Mesenchymal stem cell (in vitro differentiated cells and primary cell): ENCODE measurements around the gene GSTM3.
A peak's percentile ranks its signal among the peaks of the same experiment; 100 is the strongest.

ENCODE experiments used
- DNase-seq: peaks from one replicate; pipeline ENCODE4 v3.0.0-alpha.2; 2013
- H2AFZ ChIP-seq: one replicate; pipeline ENCODE4 v1.6.1; 2013; ENCODE audit warnings: low read depth, mild to moderate bottlenecking, control low read depth, inconsistent platforms, low read length, moderate library complexity
- H2AK5ac ChIP-seq: 2 replicates; pipeline ENCODE4 v1.6.1; 2013; ENCODE audit warnings: low read length, moderate library complexity, mild to moderate bottlenecking, inconsistent platforms; ENCODE audit not compliant: severe bottlenecking
- H2BK120ac ChIP-seq: one replicate; pipeline ENCODE4 v1.6.1; 2013; ENCODE audit warnings: low read depth, mild to moderate bottlenecking, inconsistent platforms, low read length, moderate library complexity
- H2BK12ac ChIP-seq, 2 experiments: one replicate each; pipeline ENCODE4 v1.6.1; 2013; ENCODE audit warnings: inconsistent platforms in 2 of 2, low read length in 2 of 2, mild to moderate bottlenecking in 2 of 2, moderate library complexity in 2 of 2, control low read depth in 1 of 2
- H2BK15ac ChIP-seq: one replicate; pipeline ENCODE4 v1.6.1; 2013; ENCODE audit warnings: mild to moderate bottlenecking, low read depth, inconsistent platforms; ENCODE audit not compliant: poor library complexity, severe bottlenecking
- H2BK5ac ChIP-seq: 2 replicates; pipeline ENCODE4 v1.6.1; 2013; ENCODE audit warnings: low read depth, mild to moderate bottlenecking, low read length, control low read depth, inconsistent platforms; ENCODE audit not compliant: poor library complexity, severe bottlenecking
- H3K14ac ChIP-seq, 2 experiments: one replicate each; pipeline ENCODE4 v1.6.1; 2013; ENCODE audit warnings: inconsistent platforms in 2 of 2, low read length in 2 of 2, control low read depth in 1 of 2, mild to moderate bottlenecking in 1 of 2, moderate library complexity in 1 of 2
- H3K18ac ChIP-seq, 2 experiments: one replicate each; pipeline ENCODE4 v1.6.1; 2013; ENCODE audit warnings: inconsistent platforms in 2 of 2, low read length in 2 of 2, control low read depth in 1 of 2, low read depth in 1 of 2, mild to moderate bottlenecking in 1 of 2
- H3K23ac ChIP-seq, 2 experiments: one replicate each; pipeline ENCODE4 v1.6.1; 2013; ENCODE audit warnings: inconsistent platforms in 2 of 2, low read length in 2 of 2, mild to moderate bottlenecking in 2 of 2, moderate library complexity in 2 of 2, control low read depth in 1 of 2
- H3K27ac ChIP-seq: 2 replicates; pipeline ENCODE4 v1.5.1; 2013; ENCODE audit warnings: mild to moderate bottlenecking, moderate library complexity, low read length, control low read depth, inconsistent platforms; ENCODE audit not compliant: poor library complexity, severe bottlenecking
- H3K27me3 ChIP-seq, 2 experiments: 2 replicates each; pipeline versions ENCODE4 v1.6.1 to v1.7.0; 2013; ENCODE audit warnings: low read length in 2 of 2, mild to moderate bottlenecking in 2 of 2, moderate library complexity in 2 of 2, control low read depth in 1 of 2, inconsistent platforms in 1 of 2; ENCODE audit not compliant: control insufficient read depth in 1 of 2, insufficient read depth in 1 of 2
- H3K36me3 ChIP-seq, 2 experiments: 2 replicates each; pipeline versions ENCODE4 v1.6.1 to v1.7.0; 2013; ENCODE audit warnings: low read length in 2 of 2, control low read depth in 1 of 2, inconsistent platforms in 1 of 2, low read depth in 1 of 2, mild to moderate bottlenecking in 1 of 2; ENCODE audit not compliant: insufficient read depth in 2 of 2, control insufficient read depth in 1 of 2
- H3K4ac ChIP-seq, 2 experiments: one replicate each; pipeline ENCODE4 v1.6.1; 2013; ENCODE audit warnings: inconsistent platforms in 2 of 2, low read length in 2 of 2, mild to moderate bottlenecking in 2 of 2, moderate library complexity in 2 of 2, control low read depth in 1 of 2, low read depth in 1 of 2
- H3K4me1 ChIP-seq: 2 replicates; pipeline ENCODE4 v1.6.1; 2013; ENCODE audit warnings: low read depth, low read length, control low read depth; ENCODE audit not compliant: control insufficient read depth, insufficient read depth
- H3K4me2 ChIP-seq: 2 replicates; pipeline ENCODE4 v1.6.1; 2013; ENCODE audit warnings: low read length, mild to moderate bottlenecking, inconsistent platforms; ENCODE audit not compliant: poor library complexity, severe bottlenecking
- H3K4me3 ChIP-seq, 2 experiments: 2 replicates each; pipeline versions ENCODE4 v1.5.1 to v1.7.0; 2013; ENCODE audit warnings: low read length in 2 of 2, mild to moderate bottlenecking in 2 of 2, control low read depth in 1 of 2, low read depth in 1 of 2; ENCODE audit not compliant: insufficient read depth in 1 of 2
- H3K79me1 ChIP-seq: replicated peaks from 2 replicates; pipeline ENCODE4 v1.6.1; 2013; ENCODE audit warnings: mild to moderate bottlenecking, control low read depth, low read length, inconsistent platforms; ENCODE audit not compliant: poor library complexity, severe bottlenecking
- H3K9ac ChIP-seq: 2 replicates; pipeline ENCODE4 v1.7.0; 2013; ENCODE audit warnings: mild to moderate bottlenecking, low read length, moderate library complexity
- H3K9me3 ChIP-seq: 2 replicates; pipeline ENCODE4 v1.7.0; 2013; ENCODE audit warnings: mild to moderate bottlenecking, low read length; ENCODE audit not compliant: control insufficient read depth
- H4K8ac ChIP-seq: one replicate; pipeline ENCODE4 v1.6.1; 2013; ENCODE audit warnings: inconsistent platforms, mild to moderate bottlenecking, low read length, moderate library complexity
- H4K91ac ChIP-seq: one replicate; pipeline ENCODE4 v1.6.1; 2013; ENCODE audit warnings: mild to moderate bottlenecking, low read length, inconsistent platforms
- WGBS: methylation state at CpG from one replicate; pipeline ENCODE4 v1.1.7; 2013; ENCODE audit warnings: mixed read lengths; 5-methylcytosine and 5-hydroxymethylcytosine counted together

Gene GSTM3

GRCh38 chr1:109751531-109752260, 10.9 kb upstream of the GSTM3 start:
- H3K36me3 ChIP-seq, result no peaks in the 10 kb centered on the region
- H2BK120ac ChIP-seq, result no peak overlapping the region
- H4K91ac ChIP-seq, result no peak overlapping the region
- H3K27ac ChIP-seq, result no peak overlapping the region
- H2AK5ac ChIP-seq, result no peak overlapping the region
- no peak overlapping the region for H3K4me3 ChIP-seq
- peak overlapping the region in 1 of 2 experiments; percentile 36 for H3K23ac ChIP-seq
- peak overlapping the region in 1 of 2 experiments; percentile 66 for H3K14ac ChIP-seq
- H2BK15ac ChIP-seq, result no peak overlapping the region
- no peak overlapping the region for H2BK12ac ChIP-seq
- H2AFZ ChIP-seq, result no peak overlapping the region
- no peak overlapping the region for H3K18ac ChIP-seq
- H3K4me2 ChIP-seq, result no peak overlapping the region
- H2BK5ac ChIP-seq, result no peak overlapping the region
- no peak overlapping the region for H3K4ac ChIP-seq
- no peak overlapping the region for H4K8ac ChIP-seq
- peaks cover 6% of the 10 kb centered on the region for H3K9me3 ChIP-seq
- H3K79me1 ChIP-seq, result no peaks in the 10 kb centered on the region
- no peak overlapping the region for H3K9ac ChIP-seq
- 88% methylated on average over 12 of the region's 12 CpGs for WGBS
- peaks cover 26 to 30% of the 10 kb centered on the region in 2 experiments for H3K27me3 ChIP-seq
- no peak for DNase-seq
- no peaks in the 10 kb centered on the region for H3K4me1 ChIP-seq

DNA sequence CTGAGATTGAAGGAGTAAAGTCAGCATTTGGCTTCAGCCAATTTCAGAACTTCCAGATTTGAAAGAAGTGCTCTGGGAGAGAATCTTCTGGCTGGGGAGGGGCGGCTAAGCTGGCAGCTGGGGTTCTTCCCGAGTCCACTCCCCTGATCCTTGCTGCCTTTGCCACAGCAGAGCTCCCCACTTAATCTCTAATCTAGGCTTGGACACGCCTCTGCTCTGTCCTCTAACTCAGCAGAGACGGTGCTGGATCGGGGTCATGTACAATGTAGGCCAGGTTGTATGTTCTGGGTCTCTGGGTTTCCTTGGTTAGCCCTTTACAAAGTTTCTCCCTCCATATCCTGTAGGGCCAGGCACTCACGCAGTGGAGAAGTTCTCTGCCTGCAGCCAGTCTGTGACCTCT, 10.1 kb upstream of the GSTM3 start:
- Histone ChIP-seq H3K18ac (no peak overlapping the region), H2AK5ac (no peak overlapping the region), H2BK5ac (no peak overlapping the region), H3K4me2 (no peak overlapping the region), H4K8ac (no peak overlapping the region), H3K79me1 (no peaks in the 10 kb centered on the region), H2BK120ac (no peak overlapping the region), H3K9ac (no peak overlapping the region), H3K4ac (no peak overlapping the region), H2BK12ac (no peak overlapping the region), H3K9me3 (peaks cover 6% of the 10 kb centered on the region), H3K14ac (no peak overlapping the region), H3K4me3 (no peak overlapping the region), H2BK15ac (no peak overlapping the region), H4K91ac (no peak overlapping the region), H2AFZ (no peak overlapping the region), H3K23ac (no peak overlapping the region), H3K36me3 (no peaks in the 10 kb centered on the region), H3K27ac (no peak overlapping the region), H3K27me3 (peaks cover 26 to 30% of the 10 kb centered on the region in 2 experiments), H3K4me1 (no peaks in the 10 kb centered on the region)
- DNase-seq, result no peak
- WGBS, result 80% methylated on average over 5 of the region's 6 CpGs

- no peak overlapping the region for H2AFZ ChIP-seq
- DNase-seq, result no peak
- peaks cover 6% of the 10 kb centered on the region for H3K9me3 ChIP-seq
These were observed 9.5 kb upstream of the GSTM3 start for GRCh38 chr1:109750241-109750882.

GRCh38 chr1:109749221-109749620, 8.4 kb upstream of the GSTM3 start:
- Histone ChIP-seq H2BK120ac (no peak overlapping the region), H3K23ac (no peak overlapping the region), H2BK5ac (no peak overlapping the region), H2AFZ (no peak overlapping the region), H3K14ac (no peak overlapping the region), H3K9me3 (peaks cover 6% of the 10 kb centered on the region), H4K91ac (no peak overlapping the region), H3K4me3 (no peak overlapping the region), H2BK15ac (no peak overlapping the region), H2AK5ac (no peak overlapping the region), H4K8ac (no peak overlapping the region), H3K36me3 (no peaks in the 10 kb centered on the region), H3K9ac (no peak overlapping the region), H3K27me3 (peaks cover 26 to 30% of the 10 kb centered on the region in 2 experiments), H3K18ac (no peak overlapping the region), H2BK12ac (no peak overlapping the region), H3K4me2 (no peak overlapping the region), H3K4me1 (no peaks in the 10 kb centered on the region), H3K27ac (no peak overlapping the region), H3K79me1 (no peaks in the 10 kb centered on the region), H3K4ac (no peak overlapping the region)
- no peak for DNase-seq

More at GRCh38 chr1:109750241-109750882, 9.5 kb upstream of the GSTM3 start:
- H3K27me3 ChIP-seq, result peaks cover 26 to 30% of the 10 kb centered on the region in 2 experiments
- no peak overlapping the region for H3K9ac ChIP-seq
- WGBS, result 94% methylated on average over 11 of the region's 11 CpGs
- no peak overlapping the region for H2AK5ac ChIP-seq
- H3K14ac ChIP-seq, result no peak overlapping the region
- no peak overlapping the region for H3K4me2 ChIP-seq
- H2BK5ac ChIP-seq, result no peak overlapping the region
- H3K36me3 ChIP-seq, result no peaks in the 10 kb centered on the region
- no peak overlapping the region for H3K4me3 ChIP-seq
- H3K27ac ChIP-seq, result no peak overlapping the region
- no peak overlapping the region for H4K8ac ChIP-seq
- no peak overlapping the region for H3K4ac ChIP-seq
- no peaks in the 10 kb centered on the region for H3K79me1 ChIP-seq
- no peak overlapping the region for H3K23ac ChIP-seq
- H3K18ac ChIP-seq, result no peak overlapping the region
- no peaks in the 10 kb centered on the region for H3K4me1 ChIP-seq
- no peak overlapping the region for H4K91ac ChIP-seq
- no peak overlapping the region for H2BK15ac ChIP-seq
- H2BK12ac ChIP-seq, result no peak overlapping the region
- no peak overlapping the region for H2BK120ac ChIP-seq
